VCaP (cell line): ENCODE measurements around the gene SIK3.

Experiments used
- H3K27ac ChIP-seq: fragments of 450-650 bp; 2 replicates; pipeline ENCODE4 v1.5.1; 2017
- TF ChIP-seq, protein P1 (sequence below): fragments of 450-650 bp; conservative IDR thresholded peaks from 2 replicates; pipeline ENCODE4 v1.5.1; 2017; ENCODE audit warnings: mild to moderate bottlenecking, moderate library complexity

The SIK3 gene

DNA sequence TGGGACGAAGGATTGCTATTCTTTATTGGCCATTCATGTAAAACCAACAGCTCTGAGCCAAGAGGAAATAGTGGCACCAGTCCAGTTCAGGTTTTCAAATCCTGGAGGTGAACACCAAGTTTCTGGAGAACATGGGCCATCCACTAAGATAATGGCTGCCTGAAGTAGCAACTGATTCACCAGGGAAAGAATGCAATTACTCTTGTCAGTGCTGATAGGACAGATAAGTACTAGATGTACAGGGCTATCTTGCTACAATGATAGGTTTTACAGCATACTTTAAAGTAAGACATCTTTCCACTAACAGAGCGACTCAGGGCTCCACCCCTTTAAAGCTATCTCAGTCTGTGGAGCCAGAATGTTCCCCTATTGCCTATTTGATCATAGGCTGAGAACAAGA, 224.0 kb downstream of the SIK3 start:
- H3K27ac ChIP-seq: no peak overlapping the region
- TF ChIP-seq, protein P1, sequence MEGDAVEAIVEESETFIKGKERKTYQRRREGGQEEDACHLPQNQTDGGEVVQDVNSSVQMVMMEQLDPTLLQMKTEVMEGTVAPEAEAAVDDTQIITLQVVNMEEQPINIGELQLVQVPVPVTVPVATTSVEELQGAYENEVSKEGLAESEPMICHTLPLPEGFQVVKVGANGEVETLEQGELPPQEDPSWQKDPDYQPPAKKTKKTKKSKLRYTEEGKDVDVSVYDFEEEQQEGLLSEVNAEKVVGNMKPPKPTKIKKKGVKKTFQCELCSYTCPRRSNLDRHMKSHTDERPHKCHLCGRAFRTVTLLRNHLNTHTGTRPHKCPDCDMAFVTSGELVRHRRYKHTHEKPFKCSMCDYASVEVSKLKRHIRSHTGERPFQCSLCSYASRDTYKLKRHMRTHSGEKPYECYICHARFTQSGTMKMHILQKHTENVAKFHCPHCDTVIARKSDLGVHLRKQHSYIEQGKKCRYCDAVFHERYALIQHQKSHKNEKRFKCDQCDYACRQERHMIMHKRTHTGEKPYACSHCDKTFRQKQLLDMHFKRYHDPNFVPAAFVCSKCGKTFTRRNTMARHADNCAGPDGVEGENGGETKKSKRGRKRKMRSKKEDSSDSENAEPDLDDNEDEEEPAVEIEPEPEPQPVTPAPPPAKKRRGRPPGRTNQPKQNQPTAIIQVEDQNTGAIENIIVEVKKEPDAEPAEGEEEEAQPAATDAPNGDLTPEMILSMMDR: no peak

DNA sequence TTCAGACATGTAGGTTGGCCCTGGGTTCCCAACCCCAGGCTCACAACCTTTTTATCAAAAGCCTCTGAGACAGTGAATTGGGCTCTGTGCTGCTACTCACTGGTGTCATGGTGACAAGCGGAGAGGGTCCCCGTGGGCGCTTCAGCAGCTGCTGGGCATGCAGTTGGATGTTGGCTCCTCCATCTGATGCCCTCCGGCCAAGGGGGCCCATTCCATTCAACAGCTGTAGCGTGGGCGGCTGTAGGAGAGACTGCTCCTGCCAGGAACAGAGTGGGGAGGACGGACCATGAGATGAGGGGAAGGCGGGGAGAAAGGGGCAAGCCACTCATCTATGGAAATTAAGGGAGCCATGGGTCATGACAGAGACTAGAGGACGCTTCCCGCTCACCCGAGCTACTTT, 224.8 kb downstream of the SIK3 start:
- TF ChIP-seq, protein P1: no peak
- no peak overlapping the region for H3K27ac ChIP-seq

DNA sequence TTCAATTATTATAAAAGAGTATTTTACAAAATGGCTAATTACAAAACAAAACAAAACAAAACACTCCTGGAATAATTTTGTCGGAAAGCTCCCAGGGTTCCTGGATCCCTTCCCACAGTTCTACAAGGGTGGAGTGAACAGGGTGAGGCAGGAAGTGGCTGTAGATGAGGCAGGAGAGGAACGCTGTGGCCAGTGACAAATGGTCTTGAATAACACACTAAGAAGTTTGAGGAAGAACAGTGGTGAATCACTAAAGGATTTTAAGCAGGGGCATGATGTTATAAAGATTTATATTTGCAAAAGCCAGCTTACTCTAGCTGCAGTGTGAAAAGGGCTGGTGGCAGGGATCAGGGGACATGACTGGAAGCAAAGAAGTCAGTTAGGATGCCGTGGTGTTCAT, 227.0 kb downstream of the SIK3 start:
- TF ChIP-seq, protein P1: no peak
- peak overlapping the region; percentile 80 for H3K27ac ChIP-seq

DNA sequence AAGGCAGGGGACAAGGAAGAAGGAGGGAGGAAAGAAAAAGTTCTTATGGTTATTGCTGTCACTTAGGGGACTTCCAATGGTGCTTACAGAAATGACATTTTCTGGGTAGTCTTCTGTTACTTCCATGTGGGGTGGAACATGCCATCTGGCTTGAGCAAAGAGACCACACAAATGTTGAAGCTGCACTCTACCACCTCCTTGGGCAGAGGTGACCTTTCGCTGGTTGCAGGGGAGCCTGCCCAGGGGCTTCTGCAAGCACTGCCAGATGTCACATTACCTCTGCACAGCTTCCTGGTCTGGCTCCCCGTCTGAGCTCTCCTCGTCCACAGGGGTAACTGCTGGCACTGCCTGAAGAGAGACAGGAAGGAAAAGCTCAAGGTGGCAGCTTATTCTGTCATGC, 228.2 kb downstream of the SIK3 start:
- TF ChIP-seq, protein P1: no peak
- H3K27ac ChIP-seq: peak overlapping the region; percentile 80

DNA sequence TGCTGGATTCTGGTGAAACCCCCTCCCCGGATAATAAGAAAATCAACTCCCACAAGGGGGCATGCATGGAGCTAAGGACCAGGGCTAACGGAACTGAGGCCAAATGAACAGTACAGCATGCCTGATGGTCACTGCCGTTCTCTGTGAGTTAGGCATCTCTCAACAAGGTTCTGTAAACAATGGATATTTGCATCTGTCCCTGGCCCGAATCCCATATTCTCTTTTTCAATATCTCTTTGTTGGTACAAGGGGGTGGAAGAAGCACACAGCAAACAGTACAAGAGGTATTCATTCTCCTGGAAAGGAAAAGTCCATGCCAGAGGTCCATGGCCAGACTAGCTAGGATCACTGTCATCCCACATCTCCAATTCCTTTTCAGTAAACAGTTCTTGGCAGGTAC, 228.6 kb downstream of the SIK3 start:
- H3K27ac ChIP-seq: peak overlapping the region; percentile 80

DNA sequence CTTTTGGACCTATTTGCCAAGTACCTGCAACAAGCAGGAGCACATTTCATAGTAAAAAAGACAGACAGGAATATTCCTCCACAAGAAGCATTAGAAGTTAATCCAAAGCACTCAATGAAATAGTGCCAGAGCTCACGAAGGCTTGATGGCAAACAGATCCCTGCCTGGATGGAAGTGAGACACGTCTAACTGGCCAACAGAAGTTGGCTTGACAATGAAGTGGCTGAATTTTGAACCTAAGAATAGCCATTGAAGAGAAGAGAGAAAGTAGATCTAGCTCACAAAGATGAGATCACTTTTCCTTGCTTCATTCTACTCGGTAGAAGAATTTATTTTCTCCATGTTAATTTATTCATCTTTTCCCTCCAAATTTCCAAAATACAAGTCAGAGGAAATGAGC, 230.2 kb downstream of the SIK3 start:
- TF ChIP-seq, protein P1: no peak
- H3K27ac ChIP-seq: no peak overlapping the region

More for the DNA sequence above, 228.6 kb downstream of the SIK3 start:
- TF ChIP-seq, protein P1: peak; percentile 36

DNA sequence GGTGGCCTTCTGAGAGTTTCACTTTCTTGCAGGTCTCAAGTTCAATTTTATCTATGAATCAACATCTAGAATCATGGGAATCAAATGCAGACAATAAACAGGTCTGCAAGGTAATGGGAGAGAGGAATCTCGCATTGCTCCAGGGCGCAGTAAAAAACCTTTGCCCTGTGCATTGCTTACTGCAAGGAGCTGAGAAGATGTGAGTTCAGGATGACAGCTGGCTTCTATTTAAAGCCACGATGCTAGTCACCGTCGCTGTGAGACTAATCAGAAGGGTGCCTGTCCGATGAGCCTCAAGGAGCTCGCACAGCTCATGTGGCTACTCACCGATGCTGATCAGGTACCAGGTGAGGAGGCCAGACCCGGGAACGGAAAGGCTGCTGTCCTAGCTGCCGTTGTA, 230.6 kb downstream of the SIK3 start:
- TF ChIP-seq, protein P1: no peak
- no peak overlapping the region for H3K27ac ChIP-seq
